HL-60/S4 treated with retinoic acid at 250 ng/mL for 4 days and 3 days (cell line): Measurements from ENCODE around the gene ETHE1.

Source experiments
- in situ Hi-C: fragments of 300-500 bp; cut with MboI; formaldehyde crosslinking; loops from 2 replicates; pipeline ENCODE4 v1.7.0; 2022; ENCODE audit warnings: low sequenced_read_pairs

Gene ETHE1

GRCh38 chr19:43467276-43467675 lies 59.7 kb downstream of the ETHE1 start:
- in situ Hi-C loops: no loop called here

- in situ Hi-C loops: no loop called here
Measured at GRCh38 chr19:43466793-43467192, 60.2 kb downstream of the ETHE1 start.

- in situ Hi-C loops: no loop called here
Measured at GRCh38 chr19:43465468-43466120, 61.4 kb downstream of the ETHE1 start, which contains the start of gene LYPD3. LYPD3 (minus strand) TSS chr19:43465608; CDS start chr19:43465571, 37 bp downstream.

- in situ Hi-C loops: no loop called here
Measured at GRCh38 chr19:43464134-43464775, 62.7 kb downstream of the ETHE1 start.

GRCh38 chr19:43463381-43464133 lies 63.4 kb downstream of the ETHE1 start:
- in situ Hi-C loops: no loop called here

GRCh38 chr19:43462785-43463380 lies 64.1 kb downstream of the ETHE1 start:
- in situ Hi-C loops: no loop called here

GRCh38 chr19:43462383-43462782 lies 64.6 kb downstream of the ETHE1 start:
- in situ Hi-C loops: no loop called here

GRCh38 chr19:43461303-43461702 lies 65.7 kb downstream of the ETHE1 start:
- in situ Hi-C loops: no loop called here

GRCh38 chr19:43460362-43461016 lies 66.5 kb downstream of the ETHE1 start:
- in situ Hi-C loops: no loop called here

GRCh38 chr19:43457809-43458208 lies 69.2 kb downstream of the ETHE1 start:
- in situ Hi-C loops: no loop called here
